Endothelial cell of umbilical vein (primary cell): Measurements from ENCODE around the gene LCP1. TPM values are rescaled to one million over a fixed set of nuclear protein-coding genes. Genes with fewer than 3 reads are reported as not detected.

Source experiments
- BruUV-seq: library from RNA; stranded (reverse); fragments of 400-500 nt; replicated peaks from 2 replicates; lab custom pipeline; 2021; lab: Mats Ljungman, UMichigan
- CTCF ChIA-PET: fragments of 300-600, 350-600 bp; sonication (Branson Sonifier 250); formaldehyde crosslinking; loops from one replicate; lab custom pipeline; 2021; ENCODE audit warnings: antibody characterized with exemption, inconsistent platforms; lab: Charles Lee
- POLR2A ChIA-PET: fragments of 300-600, 350-600 bp; sonication (Branson Sonifier 250); formaldehyde crosslinking; loops from one replicate; lab custom pipeline; 2021; ENCODE audit warnings: antibody characterized with exemption, inconsistent platforms; lab: Charles Lee
- DNase-seq: peaks from one replicate; pipeline ENCODE4 v3.0.0-alpha.2; 2011; ENCODE audit warnings: low read depth, low spot score
- FAIRE-seq: peaks from 2 replicates; lab custom pipeline; 2011; peaks lifted over from hg19 to GRCh38; lab: Jason Lieb, UNC
- H2AFZ ChIP-seq: 2 replicates; pipeline ENCODE4 v1.6.0; 2012; ENCODE audit warnings: low read depth, low read length, control low read depth, inconsistent platforms
- H3K27ac ChIP-seq: 2 replicates; pipeline ENCODE4 v1.5.1; 2011; ENCODE audit warnings: low read depth, mild to moderate bottlenecking, control low read depth, low read length, moderate library complexity; ENCODE audit not compliant: insufficient read depth
- H3K27me3 ChIP-seq, 2 experiments: 2 replicates each; pipeline versions ENCODE4 v1.6.0 to v1.6.1; 2011; ENCODE audit warnings: low read length in 2 of 2, mixed read lengths in 1 of 2; ENCODE audit not compliant: control insufficient read depth in 2 of 2, insufficient read depth in 2 of 2
- H3K36me3 ChIP-seq, 2 experiments: 2 replicates in 1 of 2; 3 replicates in 1 of 2; pipeline ENCODE4 v1.5.1; 2011; ENCODE audit warnings: low read length in 2 of 2, mild to moderate bottlenecking in 1 of 2, moderate library complexity in 1 of 2; ENCODE audit not compliant: control insufficient read depth in 2 of 2, insufficient read depth in 2 of 2; ENCODE audit errors: extremely low read depth in 1 of 2
- H3K4me1 ChIP-seq: 3 replicates; pipeline ENCODE4 v1.5.1; 2011; ENCODE audit warnings: mild to moderate bottlenecking, low read length; ENCODE audit not compliant: control insufficient read depth, insufficient read depth; ENCODE audit errors: extremely low read depth
- H3K4me2 ChIP-seq: 2 replicates; pipeline ENCODE4 v1.6.1; 2011; ENCODE audit warnings: low read length, control low read depth, mixed read lengths; ENCODE audit not compliant: insufficient read depth
- H3K4me3 ChIP-seq, 3 experiments: fragments of 200-600 bp in 1 of 3; sonication (generic), shearing (Covaris generic) in 1 of 3; replicated peaks in 1 of 3; 2 replicates each; pipeline ENCODE4 v1.5.1; 2011 to 2016; ENCODE audit warnings: control low read depth in 3 of 3, low read length in 3 of 3, mild to moderate bottlenecking in 2 of 3, inconsistent platforms in 1 of 3, low read depth in 1 of 3, moderate library complexity in 1 of 3; ENCODE audit not compliant: insufficient read depth in 1 of 3
- H3K79me2 ChIP-seq: 2 replicates; pipeline ENCODE4 v1.6.0; 2012; ENCODE audit warnings: low read length, inconsistent platforms; ENCODE audit not compliant: control insufficient read depth, insufficient read depth
- H3K9ac ChIP-seq: replicated peaks from 2 replicates; pipeline ENCODE3; 2011; ENCODE audit warnings: low read length, control low read depth; ENCODE audit not compliant: insufficient read depth; ENCODE audit errors: extremely low read depth
- H3K9me1 ChIP-seq: replicated peaks from 3 replicates; pipeline ENCODE4 v1.6.0; 2011; ENCODE audit warnings: mild to moderate bottlenecking, low read length; ENCODE audit not compliant: control insufficient read depth, insufficient read depth; ENCODE audit errors: extremely low read depth
- H3K9me3 ChIP-seq: replicated peaks from 2 replicates; pipeline ENCODE4 v1.5.1; 2012; ENCODE audit warnings: low read length, inconsistent platforms; ENCODE audit not compliant: control insufficient read depth, insufficient read depth
- H4K20me1 ChIP-seq: replicated peaks from 2 replicates; pipeline ENCODE3; 2011; ENCODE audit warnings: mild to moderate bottlenecking, low read length; ENCODE audit not compliant: control insufficient read depth, insufficient read depth; ENCODE audit errors: extremely low read depth
- CTCF ChIP-seq, 2 donors: IDR thresholded peaks; 1 replicate in 1 of 2; 2 replicates in 1 of 2; pipeline ENCODE4 v1.5.1; 2011; ENCODE audit warnings: low read length in 2 of 2, mild to moderate bottlenecking in 2 of 2, moderate library complexity in 2 of 2, control low read depth in 1 of 2, inconsistent platforms in 1 of 2, low read depth in 1 of 2; ENCODE audit not compliant: insufficient read depth in 1 of 2; ENCODE audit errors: extremely low read depth in 1 of 2
- GATA2 ChIP-seq: IDR thresholded peaks from 2 replicates; pipeline ENCODE4 v1.7.0; 2011; ENCODE audit warnings: low read depth, mild to moderate bottlenecking, moderate library complexity, mixed read lengths, low read length; ENCODE audit not compliant: insufficient read length, insufficient read depth
- JUN ChIP-seq: IDR thresholded peaks from 2 replicates; pipeline ENCODE4 v1.6.1; 2011; ENCODE audit warnings: borderline replicate concordance, low read depth; ENCODE audit not compliant: insufficient read length, insufficient read depth
- MYC ChIP-seq: IDR thresholded peaks from one replicate; pipeline ENCODE4 v1.6.1; 2011; ENCODE audit warnings: mild to moderate bottlenecking, low read depth, low read length
- POLR2A ChIP-seq: IDR thresholded peaks from 2 replicates; pipeline ENCODE4 v1.6.1; 2012; ENCODE audit warnings: low read depth, mild to moderate bottlenecking, control low read depth, low read length
- POLR2AphosphoS5 ChIP-seq: IDR thresholded peaks from 2 replicates; pipeline ENCODE4 v1.6.1; 2012; ENCODE audit warnings: low read depth, mild to moderate bottlenecking, control low read depth, low read length, moderate library complexity; ENCODE audit not compliant: insufficient read depth
- dilution Hi-C: fragments of 300-500 bp; cut with MboI; formaldehyde crosslinking; loops from one replicate; pipeline ENCODE4 v1.15.0; 2019; ENCODE audit warnings: low sequenced_read_pairs; ENCODE audit not compliant: extremely low pct_ligation_motif_present
- intact Hi-C: fragments of 100-400 bp; cut with micrococcal nuclease; formaldehyde crosslinking; loops from one replicate; pipeline ENCODE4 v1.10.0; 2022
- polyA plus RNA-seq, 4 experiments: library from polyadenylated mRNA; depleted of rRNA in 3 of 4; stranded (reverse) in 3 of 4; unstranded in 1 of 4; fragments of >200 nt; gene quantifications; 2 replicates each; pipeline versions ENCODE4 v1.2.1 to v1.2.3, GENCODE V29; 2011 to 2012; ENCODE audit warnings: missing spikeins in 1 of 4
- total RNA-seq: library from RNA; stranded (reverse); gene quantifications from 2 replicates; pipeline ENCODE4 v1.2.3, GENCODE V29; 2021
- TF ChIP-seq, protein P1 (sequence below): IDR thresholded peaks from 2 replicates; pipeline ENCODE4 v1.6.1; 2011; ENCODE audit not compliant: insufficient read depth, insufficient read length

Gene LCP1
- total and polyA plus RNA-seq, 2 donors (not counting 3 experiments of a cell fraction or from before 2014, with no cell fraction given), result 0.18 to 0.38 TPM

GRCh38 chr13:46131705-46132104 is 50.3 kb downstream of the LCP1 start:
- Histone ChIP-seq H3K9ac (no peak overlapping the region), H3K4me3 (no peak overlapping the region), H3K9me3 (no peaks in the 10 kb centered on the region), H3K9me1 (no peaks in the 10 kb centered on the region), H3K36me3 (no peaks in the 10 kb centered on the region), H2AFZ (no peak overlapping the region), H3K27me3 (peaks cover 23 to 29% of the 10 kb centered on the region in 2 experiments), H3K27ac (no peak overlapping the region), H3K4me1 (no peaks in the 10 kb centered on the region), H4K20me1 (no peaks in the 10 kb centered on the region), H3K4me2 (no peak overlapping the region), H3K79me2 (no peaks in the 10 kb centered on the region)
- dilution Hi-C loops, result no loop called here
- POLR2A ChIA-PET, result no interaction called here
- FAIRE-seq (no peak), DNase-seq (no peak)
- no TSS peak for BruUV-seq
- intact Hi-C loops, result no loop called here
- CTCF ChIA-PET, result interaction anchor here (1.4 to 1.5 kb wide), 2 partner anchors 190 to 294 kb away, joined by 3 to 6 read pairs; no protein-coding TSS in a partner anchor
- TF ChIP-seq GATA2 (no peak), POLR2AphosphoS5 (no peak), JUN (no peak), POLR2A (no peak), CTCF (IDR thresholded peaks at IDR 0.05; ENCODE audit: extremely low read depth in 1 of 2, insufficient read depth in 1 of 2, low read depth in 1 of 2, low read length in 2 of 2) (no peak), MYC (no peak)
- TF ChIP-seq, protein P1, sequence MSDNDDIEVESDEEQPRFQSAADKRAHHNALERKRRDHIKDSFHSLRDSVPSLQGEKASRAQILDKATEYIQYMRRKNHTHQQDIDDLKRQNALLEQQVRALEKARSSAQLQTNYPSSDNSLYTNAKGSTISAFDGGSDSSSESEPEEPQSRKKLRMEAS, result no peak
